Endodermal cell (in vitro differentiated cells): ENCODE results near the gene SLC66A2. TPM values are rescaled to one million over a fixed set of nuclear protein-coding genes. Genes with fewer than 3 reads are reported as not detected.
A peak's percentile ranks its signal among the peaks of the same experiment; 100 is the strongest.

Experiments
- DNase-seq: peaks from one replicate; pipeline ENCODE4 v3.0.0-alpha.2; 2017
- H3K27ac ChIP-seq: 2 replicates; pipeline ENCODE4 v1.5.1; 2013; ENCODE audit warnings: mild to moderate bottlenecking, low read depth, low read length, moderate library complexity
- H3K27me3 ChIP-seq: 2 replicates; pipeline ENCODE4 v1.6.1; 2013; ENCODE audit warnings: mild to moderate bottlenecking, low read length, moderate library complexity; ENCODE audit not compliant: insufficient read depth, control insufficient read depth, poor library complexity, severe bottlenecking
- H3K36me3 ChIP-seq: 2 replicates; pipeline ENCODE4 v1.7.0; 2013; ENCODE audit warnings: mild to moderate bottlenecking, low read length, moderate library complexity; ENCODE audit not compliant: control insufficient read depth, insufficient read depth
- H3K4me1 ChIP-seq: one replicate; pipeline ENCODE4 v1.7.0; 2013; ENCODE audit warnings: low read length; ENCODE audit not compliant: control insufficient read depth, insufficient read depth
- H3K4me3 ChIP-seq: 2 replicates; pipeline ENCODE4 v1.5.1; 2013; ENCODE audit warnings: mild to moderate bottlenecking, low read length, moderate library complexity
- H3K9ac ChIP-seq: 2 replicates; pipeline ENCODE4 v1.6.1; 2013; ENCODE audit warnings: mild to moderate bottlenecking, low read length, moderate library complexity; ENCODE audit not compliant: poor library complexity, severe bottlenecking; ENCODE audit errors: extremely low read depth
- H3K9me3 ChIP-seq: 2 replicates; pipeline ENCODE4 v1.6.1; 2013; ENCODE audit warnings: mild to moderate bottlenecking, low read length, moderate library complexity; ENCODE audit not compliant: control insufficient read depth
- H3K27ac Mint-ChIP-seq: 2 replicates; pipeline ENCODE4 v1.8.0; 2020; ENCODE audit warnings: mixed read lengths
- H3K27me3 Mint-ChIP-seq: 2 replicates; pipeline ENCODE4 v1.8.0; 2021; ENCODE audit warnings: mild to moderate bottlenecking, mixed read lengths; ENCODE audit not compliant: insufficient read depth
- H3K36me3 Mint-ChIP-seq: 2 replicates; pipeline ENCODE4 v1.8.0; 2020; ENCODE audit warnings: low read depth, mixed read lengths
- H3K4me1 Mint-ChIP-seq: 2 replicates; pipeline ENCODE4 v1.8.0; 2020; ENCODE audit warnings: mixed read lengths
- H3K4me3 Mint-ChIP-seq: 2 replicates; pipeline ENCODE4 v1.8.0; 2020; ENCODE audit warnings: mild to moderate bottlenecking, moderate library complexity, mixed read lengths
- H3K9me3 Mint-ChIP-seq: 2 replicates; pipeline ENCODE4 v1.8.0; 2020; ENCODE audit warnings: mild to moderate bottlenecking, mixed read lengths
- CTCF ChIP-seq: fragments of 200-600 bp; sonication (generic); conservative IDR thresholded peaks from 2 replicates; pipeline ENCODE4 v1.5.0; 2021; ENCODE audit warnings: antibody characterized with exemption, mild to moderate bottlenecking
- WGBS, 2 experiments: methylation state at CpG; one replicate each; pipeline versions ENCODE4 v1.1.5 to v1.1.7; 2013; ENCODE audit warnings: missing lambda C conversion rate in 2 of 2, mixed read lengths in 1 of 2; ENCODE audit not compliant: insufficient coverage in 1 of 2, insufficient read length in 1 of 2; 5-methylcytosine and 5-hydroxymethylcytosine counted together
- total RNA-seq, 2 donors: library from RNA; stranded (reverse); fragmentation: NEBNext Ultra II Directional in 1 of 2; extraction: Animal tissue kit (Norgen Biotek cat#: 25700) in 1 of 2; gene quantifications; 2 replicates in 1 of 2; 3 replicates in 1 of 2; pipeline ENCODE4 v1.2.1, GENCODE V29; 2021

SLC66A2 gene
- total RNA-seq, 2 donors from 2014 or later = 30.3 to 32.4 TPM

DNA sequence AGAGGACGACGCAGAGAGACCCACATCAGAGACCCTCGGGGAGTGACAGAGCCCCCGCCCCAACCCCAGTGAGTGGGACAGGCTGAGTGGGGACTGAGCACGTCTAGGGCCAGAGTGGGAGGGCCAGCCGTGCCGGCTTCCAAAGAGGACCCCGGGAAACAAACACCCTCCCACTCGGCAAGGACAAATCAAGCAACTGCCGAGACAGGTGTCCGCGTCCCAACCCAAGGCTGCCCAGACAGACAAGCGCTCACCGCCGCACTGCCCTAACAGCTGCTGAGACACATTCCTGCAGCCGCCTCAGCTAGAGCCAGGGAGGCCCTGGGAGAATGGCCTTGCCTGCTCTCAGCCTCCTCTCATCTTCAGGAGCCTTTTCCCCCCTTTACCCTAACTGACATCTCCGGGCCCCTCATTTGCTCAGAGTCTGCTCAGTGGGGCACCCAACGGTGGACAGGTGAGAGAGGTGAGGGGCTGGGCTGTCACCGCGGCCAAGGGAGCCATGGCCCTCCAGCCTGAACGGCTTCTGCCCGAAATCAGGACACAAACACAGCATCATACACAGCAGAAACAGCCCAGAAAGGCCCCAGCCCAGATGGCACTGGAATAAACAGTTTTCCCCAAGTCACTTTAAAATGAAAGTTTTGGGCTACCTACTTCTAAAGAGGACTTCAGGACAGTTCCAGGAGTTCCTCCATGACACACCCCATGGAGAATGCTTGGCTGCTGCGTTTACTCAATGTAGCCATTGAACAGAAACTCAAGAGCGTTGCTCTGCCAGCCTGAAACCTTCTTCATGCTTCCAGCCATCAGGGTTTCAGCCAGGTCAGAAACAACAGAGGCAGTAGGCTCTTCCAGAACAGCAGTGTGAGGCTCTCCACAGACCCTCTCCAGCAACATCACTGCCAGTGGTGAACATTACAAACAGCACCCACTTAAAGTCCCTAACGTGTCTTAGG lies 23.6 kb downstream of the SLC66A2 start:
- Mint-ChIP-seq H3K36me3 (peaks cover 53% of the 10 kb centered on the region), H3K27ac (no peak overlapping the region), H3K27me3 (no peaks in the 10 kb centered on the region), H3K4me3 (no peak overlapping the region), H3K4me1 (no peaks in the 10 kb centered on the region), H3K9me3 (peaks cover 37% of the 10 kb centered on the region)
- peak; percentile 30 for DNase-seq
- no peaks in the 10 kb centered on the region for H3K4me1 ChIP-seq
- peaks cover 17% of the 10 kb centered on the region for H3K36me3 ChIP-seq
- WGBS, 2 experiments = 88 to 89% methylated on average over 21 to 25 of the region's 25 CpGs
- no peaks in the 10 kb centered on the region for H3K27me3 ChIP-seq
- no peak overlapping the region for H3K9ac ChIP-seq
- H3K4me3 ChIP-seq = no peak overlapping the region
- TF ChIP-seq CTCF = no peak
- peak overlapping the region; percentile 49 for H3K27ac ChIP-seq
- H3K9me3 ChIP-seq = peaks cover 40% of the 10 kb centered on the region

- DNase-seq = peak; percentile 40
- Mint-ChIP-seq H3K27me3 (no peaks in the 10 kb centered on the region), H3K9me3 (peaks cover 28% of the 10 kb centered on the region), H3K4me1 (no peaks in the 10 kb centered on the region), H3K36me3 (peaks cover 49% of the 10 kb centered on the region), H3K27ac (no peak overlapping the region), H3K4me3 (no peak overlapping the region)
- Histone ChIP-seq H3K36me3 (peaks cover 16% of the 10 kb centered on the region), H3K4me3 (no peak overlapping the region), H3K9me3 (peaks cover 30% of the 10 kb centered on the region), H3K4me1 (no peaks in the 10 kb centered on the region), H3K9ac (no peak overlapping the region), H3K27me3 (no peaks in the 10 kb centered on the region), H3K27ac (peak overlapping the region; percentile 49)
- TF ChIP-seq CTCF = no peak
- 83 to 95% methylated on average over 12 to 21 of the region's 21 CpGs for WGBS, 2 experiments
These were observed 24.5 kb downstream of the SLC66A2 start for GRCh38 chr18:79926715-79927606.

GRCh38 chr18:79926306-79926705 lies 25.1 kb downstream of the SLC66A2 start:
- H3K27ac ChIP-seq = no peak overlapping the region
- no peak overlapping the region for H3K9ac ChIP-seq
- TF ChIP-seq CTCF = no peak
- H3K4me1 ChIP-seq = no peaks in the 10 kb centered on the region
- Mint-ChIP-seq H3K27ac (no peak overlapping the region), H3K36me3 (peaks cover 50% of the 10 kb centered on the region), H3K4me3 (no peak overlapping the region), H3K4me1 (no peaks in the 10 kb centered on the region), H3K9me3 (peaks cover 24% of the 10 kb centered on the region), H3K27me3 (no peaks in the 10 kb centered on the region)
- peaks cover 18% of the 10 kb centered on the region for H3K36me3 ChIP-seq
- peaks cover 25% of the 10 kb centered on the region for H3K9me3 ChIP-seq
- H3K27me3 ChIP-seq = no peaks in the 10 kb centered on the region
- H3K4me3 ChIP-seq = no peak overlapping the region
- WGBS, 2 experiments = 86 to 95% methylated on average over 10 to 11 of the region's 11 CpGs
- DNase-seq = peak; percentile 39
